Colon (tissue), 2 donors: Measurements from ENCODE around the gene SLC4A4.
"Not testable (repeated sequence)": the region's sequence is repeated elsewhere in the genome, so short reads cannot be mapped to it uniquely, and the experiment has no call there.

Experiments used
- FAIRE-seq: peaks from 2 replicates; lab custom pipeline; 2012; peaks lifted over from hg19 to GRCh38; lab: Jason Lieb, UNC
- donor health status: control.
- donor health status: control.

Gene SLC4A4

GRCh38 chr4:71360844-71361243 is 22.0 kb downstream of the SLC4A4 start:
- no peak for FAIRE-seq

GRCh38 chr4:71361476-71361875 is 22.7 kb downstream of the SLC4A4 start:
- FAIRE-seq: no peak

DNA sequence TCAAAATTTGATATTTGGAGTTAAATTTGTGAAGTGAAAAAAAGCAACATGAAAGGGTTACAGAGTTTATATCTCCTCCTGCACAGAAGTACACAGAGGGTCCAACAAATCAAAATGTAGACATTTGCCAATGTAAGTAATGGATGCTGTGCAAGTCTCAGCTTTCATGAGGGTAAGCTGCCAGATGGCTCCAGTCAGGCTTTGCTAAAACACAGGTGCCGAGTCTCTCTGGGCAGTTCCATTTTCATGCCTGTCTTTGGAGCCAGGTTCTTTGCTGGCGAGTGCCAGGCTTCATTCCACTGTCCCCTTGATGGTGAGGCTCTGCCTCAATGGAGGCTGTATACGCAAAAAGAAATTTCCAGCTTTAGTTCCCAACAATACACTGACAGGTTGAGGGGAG is 27.9 kb downstream of the SLC4A4 start:
- no peak for FAIRE-seq

DNA sequence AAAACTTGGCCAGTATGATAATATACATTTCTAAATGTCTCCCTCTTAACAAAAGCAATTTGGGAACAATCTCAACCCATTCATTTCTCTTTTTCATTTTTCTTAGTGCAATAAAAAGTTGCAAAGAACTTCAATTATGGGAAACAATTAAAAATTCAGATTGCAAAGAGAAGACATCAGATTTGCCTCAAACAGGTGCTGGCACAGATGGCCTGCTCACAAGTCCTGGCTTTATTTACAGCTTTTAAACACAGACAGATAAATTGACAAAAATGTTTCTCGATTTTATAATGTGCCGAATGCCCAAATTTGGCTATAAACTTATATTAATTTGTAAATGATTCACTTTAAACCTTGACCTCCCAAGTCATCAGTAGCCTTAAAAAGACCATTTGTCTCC is 28.7 kb downstream of the SLC4A4 start:
- no peak for FAIRE-seq

- FAIRE-seq: no peak
Measured at GRCh38 chr4:71368906-71369305, 30.1 kb downstream of the SLC4A4 start.

DNA sequence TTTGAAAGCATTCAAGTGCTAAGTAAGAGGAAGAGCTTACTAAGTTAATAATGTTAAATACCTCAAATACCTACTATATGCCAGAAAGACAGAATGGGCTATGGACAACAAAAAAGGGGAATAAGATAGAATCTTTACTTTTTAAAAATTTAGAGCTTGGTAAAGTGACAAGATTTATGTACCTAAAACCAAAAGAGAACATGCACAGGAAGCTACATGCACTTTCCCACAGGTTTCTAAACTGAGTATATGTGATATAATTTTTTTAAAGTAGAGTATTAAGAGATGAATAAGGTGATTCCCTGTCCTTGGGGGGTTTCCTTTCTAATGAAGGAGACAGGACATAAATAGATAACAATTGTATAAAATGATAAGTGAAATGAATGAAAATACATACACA is 30.7 kb downstream of the SLC4A4 start:
- no peak for FAIRE-seq

DNA sequence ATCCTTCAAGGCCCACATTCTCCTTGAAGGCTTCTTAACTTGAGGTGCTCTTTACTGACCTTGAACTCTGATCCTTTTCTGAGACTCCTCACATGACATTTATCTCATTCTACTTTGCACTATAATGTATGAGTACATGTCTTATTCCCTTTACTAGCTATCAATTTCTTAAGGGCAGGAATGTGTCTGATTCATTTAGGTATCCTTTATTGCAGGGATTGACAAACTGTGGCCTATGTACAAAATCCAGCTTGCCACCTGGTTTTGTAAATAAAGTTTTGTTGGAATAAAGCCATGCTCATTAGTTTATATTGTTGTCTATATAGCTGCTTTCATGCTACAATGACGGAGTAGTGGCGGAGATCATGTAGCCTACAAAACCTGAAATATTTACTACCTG is 36.7 kb downstream of the SLC4A4 start:
- no peak for FAIRE-seq

GRCh38 chr4:71377561-71377960 is 38.7 kb downstream of the SLC4A4 start:
- no peak for FAIRE-seq

GRCh38 chr4:71379126-71379525 is 40.3 kb downstream of the SLC4A4 start:
- no peak for FAIRE-seq

GRCh38 chr4:71380788-71381187 is 42.0 kb downstream of the SLC4A4 start:
- FAIRE-seq: no peak

DNA sequence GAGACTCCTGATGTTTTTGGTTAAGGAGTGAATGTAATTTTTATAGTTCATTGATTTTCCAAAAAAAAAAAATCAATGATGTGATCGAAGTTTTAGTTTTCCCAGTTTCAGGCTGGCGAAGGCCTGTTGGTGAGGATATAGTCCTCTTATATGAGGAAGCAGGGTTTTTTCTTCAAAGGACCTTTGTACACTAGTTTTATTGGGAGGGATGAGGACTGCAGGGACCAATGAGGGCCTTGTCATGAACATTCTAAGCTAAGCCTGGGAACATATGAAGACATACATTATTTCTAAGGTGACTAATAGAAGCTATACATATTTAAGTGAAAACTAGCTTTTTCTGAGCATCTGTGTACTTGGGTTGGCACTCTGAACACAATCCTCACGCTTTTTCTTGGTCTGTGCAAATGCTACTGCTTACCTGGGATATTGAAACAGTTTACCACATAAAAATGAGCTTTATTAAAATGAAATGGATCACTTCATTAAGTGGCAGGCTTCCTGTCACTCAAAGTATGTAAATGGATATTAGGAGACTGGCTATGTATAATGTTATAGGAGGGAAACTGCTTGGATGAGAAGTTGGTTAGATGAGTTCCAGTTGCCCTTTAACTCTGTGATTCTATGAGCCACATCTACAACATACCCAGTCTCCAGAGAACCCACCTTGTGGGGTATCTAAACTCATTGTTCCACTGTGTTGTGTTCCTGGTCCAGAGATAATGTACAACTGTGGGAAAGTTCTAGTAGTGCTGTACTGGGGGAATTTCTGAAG is 43.5 kb downstream of the SLC4A4 start:
- FAIRE-seq: no peak

DNA sequence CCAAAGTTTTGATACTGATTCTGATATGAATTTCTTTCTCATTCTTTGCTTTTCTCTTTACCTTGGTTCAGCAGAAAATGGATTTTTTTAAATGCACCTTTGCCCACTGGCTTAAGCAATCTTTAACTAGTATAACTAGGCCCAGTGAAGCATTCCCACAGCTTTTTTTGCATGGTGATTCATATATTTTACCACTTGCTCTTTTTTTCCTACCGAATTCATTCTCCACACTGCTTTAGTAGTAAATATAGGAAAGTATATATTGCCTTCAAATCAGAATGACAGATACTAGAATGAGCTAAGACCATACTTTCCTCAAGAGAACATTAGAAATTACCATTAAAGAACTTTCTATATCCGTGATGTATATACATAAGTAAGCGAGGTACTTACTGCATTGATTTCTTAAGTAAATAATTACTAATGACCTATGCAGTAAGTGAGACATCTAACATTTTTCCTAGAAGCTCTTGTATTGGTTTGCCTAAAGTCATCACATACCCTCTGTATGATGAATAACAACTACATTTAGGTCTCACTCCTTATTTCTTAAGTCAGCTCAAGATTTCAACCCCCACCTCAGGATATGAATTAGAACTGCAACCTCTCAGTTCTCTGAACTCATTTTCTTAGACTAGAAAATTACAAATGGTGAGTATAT is 44.2 kb downstream of the SLC4A4 start:
- FAIRE-seq: no peak

DNA sequence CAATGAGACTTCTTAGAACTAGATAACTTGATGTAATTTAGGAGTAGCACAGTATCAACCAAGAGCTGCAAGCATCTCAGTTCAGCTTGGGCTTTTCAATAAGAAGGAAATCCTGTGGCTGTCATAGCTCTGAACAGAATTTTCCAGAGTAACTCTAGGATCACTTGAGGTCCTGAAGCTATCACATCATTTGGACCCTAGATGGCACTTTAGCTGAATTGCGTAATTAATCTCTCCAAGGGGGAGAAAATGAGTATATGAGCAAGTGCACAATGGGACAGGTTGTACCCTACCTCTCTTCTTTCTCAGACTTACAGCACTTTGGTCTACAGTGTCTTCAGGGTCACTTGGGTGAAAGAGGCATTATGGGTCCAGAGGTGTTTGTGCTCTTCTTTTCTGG is 45.2 kb downstream of the SLC4A4 start:
- FAIRE-seq: no peak

DNA sequence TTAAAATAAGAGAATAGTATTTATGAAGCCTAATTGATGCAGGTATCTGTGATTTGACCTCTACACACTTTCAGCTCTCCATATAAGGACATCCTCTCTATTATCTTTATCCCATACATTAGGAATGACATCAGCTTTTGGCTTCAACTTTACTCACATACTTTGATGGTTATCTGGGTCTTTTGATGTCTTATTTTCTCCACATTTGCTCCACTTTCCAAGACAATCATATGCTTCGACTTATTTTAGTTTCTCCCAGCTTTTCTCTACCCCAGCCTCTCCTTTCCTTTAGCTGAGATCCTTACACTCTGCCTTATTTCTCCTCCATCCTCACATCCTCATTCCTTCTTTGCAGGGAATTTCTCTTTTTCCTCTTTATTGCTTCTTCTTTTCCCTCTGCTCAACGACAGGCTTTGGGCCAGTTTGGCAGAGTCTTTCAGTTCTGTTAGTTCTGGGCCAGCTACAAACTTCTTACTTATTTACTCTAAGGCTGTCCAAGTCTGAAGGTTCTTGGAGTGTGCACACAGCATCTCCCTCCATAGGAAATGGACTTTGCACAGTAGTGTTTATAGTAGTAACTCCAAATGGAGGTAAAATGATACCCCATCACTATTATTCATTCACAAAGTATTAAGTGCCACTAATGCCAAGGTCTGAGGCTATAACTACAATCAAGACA is 50.5 kb downstream of the SLC4A4 start:
- FAIRE-seq: no peak

DNA sequence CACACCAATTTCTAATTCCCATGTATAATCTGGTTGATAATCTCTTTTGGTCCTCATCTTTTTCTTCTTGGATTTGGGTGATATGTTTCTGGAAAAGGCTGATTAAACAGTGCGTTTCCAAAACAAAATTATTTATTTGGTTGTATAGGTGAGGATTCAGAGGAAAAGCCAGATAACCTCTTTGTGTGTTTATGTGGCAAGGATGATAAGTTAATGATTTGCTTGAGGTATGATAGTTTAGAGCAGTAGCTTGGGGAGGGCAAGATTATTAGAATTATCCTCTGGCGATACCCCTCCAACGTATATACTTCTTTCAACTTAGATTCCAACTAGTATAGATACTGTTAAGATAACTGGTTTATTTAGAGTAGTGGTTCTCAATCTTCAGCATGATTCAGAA is 53.3 kb downstream of the SLC4A4 start:
- no peak for FAIRE-seq

DNA sequence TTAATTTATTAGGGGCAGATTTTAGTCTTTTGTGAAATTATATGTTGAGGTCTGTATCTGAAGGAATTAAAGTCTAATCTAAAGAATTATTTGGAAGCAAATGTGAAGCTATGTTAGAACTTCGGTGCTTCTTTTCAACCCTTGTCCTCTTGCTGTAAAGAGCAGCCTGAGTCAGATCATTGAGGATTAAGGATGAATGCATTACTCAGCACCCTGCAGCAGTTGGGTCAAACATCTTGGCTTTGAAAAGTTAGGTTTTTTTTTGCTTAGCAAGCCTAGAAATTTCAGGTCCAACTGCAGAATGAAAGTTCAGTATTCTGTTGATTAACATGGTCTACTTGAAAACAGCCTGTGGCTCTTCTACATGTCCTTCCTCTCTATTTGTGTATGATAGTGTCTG is 57.6 kb downstream of the SLC4A4 start:
- no peak for FAIRE-seq

DNA sequence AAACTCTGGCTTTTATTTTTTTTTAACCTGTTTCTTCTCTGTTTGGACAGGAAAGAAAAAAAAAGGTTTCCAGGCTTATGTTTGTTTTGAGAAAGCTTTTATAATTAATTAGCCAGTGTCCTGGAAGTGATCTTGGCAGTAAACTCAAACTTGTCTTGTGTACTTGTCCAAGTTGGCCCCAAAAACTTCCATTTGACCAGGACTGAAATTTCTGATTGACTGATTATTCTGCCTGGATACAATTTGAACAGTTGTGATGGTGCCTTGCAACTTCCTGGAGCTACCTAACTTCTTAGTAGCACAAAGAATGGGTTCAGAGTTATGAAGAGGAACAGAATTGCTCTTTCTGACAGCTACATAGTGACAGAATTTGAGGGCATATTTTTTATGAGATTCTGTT is 62.0 kb downstream of the SLC4A4 start:
- FAIRE-seq: no peak

- FAIRE-seq: no peak
Measured at GRCh38 chr4:71402616-71403015, 63.8 kb downstream of the SLC4A4 start.

GRCh38 chr4:71404049-71404448 is 65.2 kb downstream of the SLC4A4 start:
- no peak for FAIRE-seq

DNA sequence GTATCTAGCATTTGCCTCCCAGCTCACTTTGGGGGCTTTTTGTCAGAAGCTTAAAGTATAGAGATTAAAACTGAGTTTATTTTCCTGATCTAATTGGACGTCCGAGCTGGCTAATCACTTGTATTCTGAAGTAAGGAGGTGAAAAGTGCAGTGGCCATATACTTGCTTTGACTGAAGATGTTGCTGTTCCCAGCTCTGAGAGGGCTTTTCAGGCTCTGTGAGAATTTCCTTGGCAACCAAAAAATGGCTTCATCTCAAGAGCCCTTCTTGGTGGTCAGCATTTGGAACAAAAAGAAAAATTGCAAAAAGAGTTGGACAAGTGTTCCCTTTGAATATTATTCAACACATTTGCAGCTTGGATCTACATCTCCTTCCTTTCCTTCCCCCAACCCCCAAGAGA is 67.0 kb downstream of the SLC4A4 start:
- no peak for FAIRE-seq

- no peak for FAIRE-seq
Measured at GRCh38 chr4:71406459-71406963, 67.7 kb downstream of the SLC4A4 start.

- FAIRE-seq: not testable (repeated sequence)
Measured at GRCh38 chr4:71408961-71409360, 70.1 kb downstream of the SLC4A4 start.

GRCh38 chr4:71411981-71412380 is 73.2 kb downstream of the SLC4A4 start:
- FAIRE-seq: no peak
